Activated CD4-positive, CD25-positive, alpha-beta regulatory T cell treated with anti-CD3 and anti-CD28 coated beads, Interleukin-2, amount 50 U/mL, for 72 hours (primary cell): ENCODE measurements around the gene FRY.

Experiments used
- DNase-seq: peaks from one replicate; pipeline ENCODE4 v3.0.0; 2021

The FRY gene

GRCh38 chr13:32017474-32017873, 14.1 kb upstream of the FRY start:
- DNase-seq, result no peak

GRCh38 chr13:32019612-32020233, 11.9 kb upstream of the FRY start:
- DNase-seq, result no peak

GRCh38 chr13:32021785-32022184, 9.8 kb upstream of the FRY start:
- DNase-seq, result no peak

- no peak for DNase-seq
These were observed 9.3 kb upstream of the FRY start for GRCh38 chr13:32022311-32022710.

GRCh38 chr13:32023096-32023495, 8.5 kb upstream of the FRY start:
- no peak for DNase-seq

GRCh38 chr13:32023698-32024097, 7.9 kb upstream of the FRY start:
- DNase-seq, result no peak

GRCh38 chr13:32024750-32025149, 6.8 kb upstream of the FRY start:
- DNase-seq, result no peak

GRCh38 chr13:32025730-32026129, 5.8 kb upstream of the FRY start:
- no peak for DNase-seq

GRCh38 chr13:32026623-32027022, 5.0 kb upstream of the FRY start:
- no peak for DNase-seq

- no peak for DNase-seq
These were observed 2.9 kb upstream of the FRY start for GRCh38 chr13:32028711-32029110.

- DNase-seq, result no peak
These were observed 1.9 kb upstream of the FRY start for GRCh38 chr13:32029684-32030083.

- DNase-seq, result no peak
These were observed 319 bp downstream of the FRY start for GRCh38 chr13:32031815-32032370.

- no peak for DNase-seq
These were observed 1.2 kb downstream of the FRY start for GRCh38 chr13:32032759-32033158.

GRCh38 chr13:32033744-32034143, 2.2 kb downstream of the FRY start:
- DNase-seq, result no peak

- DNase-seq, result no peak
These were observed 4.1 kb downstream of the FRY start for GRCh38 chr13:32035716-32036115.

GRCh38 chr13:32036126-32036695, 4.6 kb downstream of the FRY start:
- no peak for DNase-seq

GRCh38 chr13:32036757-32037156, 5.2 kb downstream of the FRY start:
- DNase-seq, result no peak

GRCh38 chr13:32037471-32037870, 5.9 kb downstream of the FRY start:
- DNase-seq, result no peak

- no peak for DNase-seq
These were observed 6.8 kb downstream of the FRY start for GRCh38 chr13:32038343-32038742.

- no peak for DNase-seq
These were observed 7.5 kb downstream of the FRY start for GRCh38 chr13:32039056-32039455.

GRCh38 chr13:32039528-32039927, 8.0 kb downstream of the FRY start:
- DNase-seq, result no peak

GRCh38 chr13:32040052-32040642, 8.6 kb downstream of the FRY start:
- DNase-seq, result no peak

- no peak for DNase-seq
These were observed 9.1 kb downstream of the FRY start for GRCh38 chr13:32040689-32041088.

GRCh38 chr13:32041429-32041828, 9.9 kb downstream of the FRY start:
- no peak for DNase-seq

GRCh38 chr13:32042551-32042950, 11.0 kb downstream of the FRY start:
- DNase-seq, result no peak
